HG02678 (cell line): Measurements from ENCODE around the gene NFAM1.

Experiments used
- ATAC-seq: cut with Tn5 transposase; IDR thresholded peaks from one replicate; pipeline ENCODE4 v1.9.1; 2021; ENCODE audit warnings: mild to moderate bottlenecking, moderate library complexity; ENCODE audit not compliant: unreplicated experiment

Gene NFAM1, protein sequence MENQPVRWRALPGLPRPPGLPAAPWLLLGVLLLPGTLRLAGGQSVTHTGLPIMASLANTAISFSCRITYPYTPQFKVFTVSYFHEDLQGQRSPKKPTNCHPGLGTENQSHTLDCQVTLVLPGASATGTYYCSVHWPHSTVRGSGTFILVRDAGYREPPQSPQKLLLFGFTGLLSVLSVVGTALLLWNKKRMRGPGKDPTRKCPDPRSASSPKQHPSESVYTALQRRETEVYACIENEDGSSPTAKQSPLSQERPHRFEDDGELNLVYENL

DNA sequence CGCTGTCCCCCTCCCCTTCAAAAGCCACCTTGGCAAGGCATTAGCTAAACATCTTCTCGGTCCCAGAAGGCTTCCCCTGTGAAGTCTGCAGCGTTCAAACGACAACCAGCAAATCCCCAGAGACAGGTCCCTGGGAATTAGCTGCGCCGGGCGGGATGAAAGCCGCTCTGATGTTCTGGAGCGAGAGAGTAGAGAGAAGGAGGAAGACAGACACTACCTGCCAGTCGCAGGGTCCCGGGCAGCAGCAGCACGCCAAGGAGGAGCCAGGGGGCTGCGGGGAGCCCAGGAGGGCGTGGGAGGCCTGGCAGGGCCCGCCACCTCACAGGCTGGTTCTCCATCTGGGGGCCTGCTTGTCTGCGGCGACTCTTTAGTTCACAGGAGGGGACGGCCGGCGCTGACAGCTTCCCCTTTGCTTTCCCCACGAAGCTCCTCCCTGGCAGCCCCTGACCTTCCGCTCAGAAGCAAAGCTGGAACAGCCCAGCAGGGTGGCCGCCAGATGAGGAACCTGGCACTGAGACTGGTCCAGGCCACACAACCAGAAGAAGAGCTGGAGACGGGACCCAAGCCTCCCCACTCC, at the start of gene NFAM1:
NFAM1 (minus strand) TSS at position 384 of the 577 bp plus-strand sequence; CDS start at position 338, 46 bp downstream.
- ATAC-seq = no peak

DNA sequence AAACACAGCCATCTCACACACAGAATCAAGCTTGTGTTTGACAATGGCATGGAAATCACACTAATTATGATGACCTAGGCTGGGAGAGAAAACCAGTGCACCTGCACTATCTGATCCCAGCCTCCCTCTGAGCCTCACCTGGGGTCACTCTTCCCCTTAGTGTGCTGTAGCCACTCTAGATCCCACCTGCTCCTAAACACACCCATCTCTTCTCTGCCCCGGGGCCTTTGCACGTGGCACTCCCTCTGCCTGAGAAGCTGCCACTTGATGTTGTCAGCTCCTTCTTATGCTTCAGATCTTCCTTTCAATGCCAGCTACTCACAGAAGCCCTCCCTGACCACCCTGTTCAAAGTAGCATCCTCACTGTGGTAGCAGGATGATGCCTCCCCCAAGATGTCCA, 42.9 kb upstream of the NFAM1 start:
- ATAC-seq = no peak

DNA sequence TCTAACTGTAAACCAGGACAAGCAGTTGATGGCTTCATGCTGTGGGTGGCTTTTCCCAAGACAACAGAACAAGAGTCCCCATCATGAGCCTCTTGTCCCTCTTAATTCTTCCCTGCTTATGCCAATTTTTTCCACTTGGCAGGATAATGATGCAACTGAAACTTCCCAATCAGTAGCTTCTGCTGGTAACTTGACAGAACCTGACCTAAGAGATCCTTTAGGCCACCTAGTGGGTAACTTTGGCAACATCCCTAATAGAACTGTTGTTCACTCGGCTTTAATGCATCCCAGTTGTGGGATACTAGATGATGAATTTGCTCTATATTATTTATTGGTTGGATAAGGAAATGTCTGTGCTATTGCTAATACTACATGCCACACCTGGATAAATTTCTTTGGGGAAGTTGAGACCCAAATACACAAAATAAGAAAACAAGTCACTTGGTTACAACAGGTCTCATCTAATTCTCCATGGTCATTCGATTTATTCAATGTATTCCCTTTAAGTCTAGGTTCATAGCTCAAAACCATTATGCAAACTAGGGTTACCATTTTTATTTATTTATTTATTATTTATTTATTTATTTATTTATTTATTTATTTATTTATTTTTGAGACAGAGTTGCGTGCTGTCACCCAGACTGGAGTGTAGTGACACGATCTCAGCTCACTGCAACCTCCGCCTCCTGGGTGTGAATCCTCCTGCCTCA, 41.4 kb upstream of the NFAM1 start:
- no peak for ATAC-seq

DNA sequence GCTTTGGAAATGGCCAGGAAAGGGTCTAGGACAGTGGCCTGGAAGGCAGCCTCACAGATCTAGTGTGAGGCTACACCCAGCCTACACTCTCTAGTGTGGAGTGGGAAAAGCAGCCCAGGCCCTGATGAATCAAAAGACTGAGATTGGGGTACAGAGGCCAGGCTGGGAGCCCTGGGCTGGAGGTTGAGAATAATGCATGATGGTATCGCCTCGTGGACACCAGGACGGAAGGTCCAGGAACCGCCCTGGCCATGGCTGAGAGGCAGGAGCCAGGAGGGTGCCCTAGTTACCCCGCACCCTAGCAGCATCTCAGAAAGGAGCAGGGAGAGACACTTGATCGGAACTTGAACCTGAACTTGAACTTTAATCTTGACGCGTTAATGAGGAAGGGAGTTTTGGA, 40.5 kb upstream of the NFAM1 start:
- no peak for ATAC-seq

DNA sequence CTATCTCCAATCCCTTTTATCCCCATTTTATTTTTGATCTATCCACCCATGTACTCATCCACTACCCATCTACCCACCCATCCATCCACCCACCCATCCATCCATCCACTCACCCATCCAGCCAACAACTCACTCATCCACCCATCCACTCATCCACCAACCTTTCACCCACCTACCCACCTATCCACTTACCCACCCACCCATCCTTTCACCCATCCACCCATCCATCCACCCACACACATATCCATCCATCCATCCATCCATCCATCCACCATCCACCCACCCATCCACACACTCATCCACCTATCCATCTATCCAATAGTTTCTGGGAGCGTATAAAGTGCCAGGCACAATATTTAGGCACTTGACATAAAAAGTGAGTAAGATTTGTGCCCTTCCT, 39.2 kb upstream of the NFAM1 start:
- ATAC-seq = no peak

DNA sequence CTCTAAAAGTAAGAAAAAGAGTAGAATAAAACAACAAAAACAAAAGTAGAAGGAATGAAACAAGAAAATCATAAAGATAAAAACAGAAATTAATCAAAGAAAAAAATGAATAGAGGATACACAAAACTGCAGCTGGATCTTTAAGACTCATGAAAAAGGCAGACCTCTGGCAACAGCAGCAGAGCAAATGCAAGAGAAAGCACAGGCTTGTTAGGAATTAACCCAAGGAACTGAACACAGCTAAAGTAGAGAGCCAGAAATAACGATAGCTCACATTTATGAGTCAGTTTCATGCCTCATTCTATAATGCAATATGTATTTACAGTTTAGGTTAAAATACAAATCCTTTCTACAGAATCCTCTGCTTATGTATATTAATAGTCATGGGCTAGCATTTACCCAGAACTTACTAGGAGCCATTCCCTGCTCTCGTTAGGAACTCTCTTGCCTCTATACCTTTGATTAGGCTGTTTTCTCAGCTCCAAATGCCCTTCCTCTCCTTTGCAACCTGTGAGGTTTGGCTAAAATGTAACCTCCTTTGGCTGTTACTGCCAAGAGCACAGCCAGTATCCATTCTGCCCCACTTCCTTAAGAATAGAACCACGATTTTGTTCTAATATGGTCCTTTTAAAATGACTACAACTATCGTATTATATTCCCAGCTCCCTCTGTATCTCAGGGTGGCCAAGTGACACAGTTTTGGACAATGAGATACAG, 38.3 kb upstream of the NFAM1 start:
- no peak for ATAC-seq

DNA sequence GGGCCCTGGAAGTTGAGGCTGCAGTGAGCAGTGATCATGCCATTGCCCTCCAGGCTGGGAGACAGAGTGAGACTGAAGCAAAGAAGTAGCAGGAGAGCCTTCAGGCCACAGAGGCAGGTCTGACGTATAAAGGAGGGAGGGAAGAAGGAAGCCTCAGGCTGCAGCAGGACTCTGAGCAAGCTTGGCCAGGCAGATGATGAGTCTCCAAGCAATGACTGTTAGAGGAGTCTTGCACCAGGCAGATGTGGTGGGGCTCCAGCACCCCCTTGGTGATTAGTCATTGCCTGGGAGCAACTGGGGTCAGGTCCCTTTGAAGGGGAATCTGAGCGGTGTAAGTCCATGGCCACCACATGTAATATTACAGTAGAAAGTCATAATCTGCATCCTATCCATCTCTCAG, 36.6 kb upstream of the NFAM1 start:
- ATAC-seq = no peak

DNA sequence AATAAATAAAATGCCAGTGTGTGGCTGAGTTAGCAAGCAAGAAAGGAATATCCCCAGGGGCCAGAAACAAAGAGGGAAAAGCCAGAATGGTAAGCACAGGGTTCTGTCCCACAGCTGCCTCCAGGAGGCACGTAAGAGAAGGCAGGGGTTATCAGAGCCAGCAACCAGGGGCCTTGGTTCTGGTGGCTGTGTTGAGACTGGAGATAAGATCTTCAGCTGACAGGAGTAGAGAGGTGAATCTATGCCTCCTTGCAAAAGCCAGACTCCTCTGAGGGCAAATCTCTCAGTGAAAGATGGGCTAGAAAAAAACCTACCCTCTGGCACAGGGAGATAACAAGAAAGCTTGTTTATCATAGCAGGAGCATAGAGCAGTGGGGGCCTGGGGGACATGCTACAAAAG, 29.8 kb upstream of the NFAM1 start:
- no peak for ATAC-seq

DNA sequence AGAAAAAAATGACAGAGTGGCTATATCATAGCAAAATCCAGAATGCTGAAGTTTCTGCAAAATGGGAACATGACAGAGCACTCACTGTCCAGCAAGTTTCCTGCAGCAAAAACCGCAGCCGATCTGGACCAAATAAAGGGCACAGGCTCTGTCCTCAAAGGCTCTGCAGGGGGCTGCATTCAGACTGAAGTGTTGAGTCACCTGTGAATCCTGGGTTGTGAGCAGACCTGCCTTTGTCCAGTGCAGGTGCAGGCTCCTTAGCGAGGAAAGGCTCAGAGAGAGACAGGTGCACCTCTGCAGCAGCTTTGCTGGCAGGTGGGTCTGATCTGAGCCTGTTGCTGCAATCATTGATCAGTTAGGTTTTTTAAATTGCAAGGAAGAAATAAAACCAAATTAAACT, 29.3 kb upstream of the NFAM1 start:
- ATAC-seq = no peak

DNA sequence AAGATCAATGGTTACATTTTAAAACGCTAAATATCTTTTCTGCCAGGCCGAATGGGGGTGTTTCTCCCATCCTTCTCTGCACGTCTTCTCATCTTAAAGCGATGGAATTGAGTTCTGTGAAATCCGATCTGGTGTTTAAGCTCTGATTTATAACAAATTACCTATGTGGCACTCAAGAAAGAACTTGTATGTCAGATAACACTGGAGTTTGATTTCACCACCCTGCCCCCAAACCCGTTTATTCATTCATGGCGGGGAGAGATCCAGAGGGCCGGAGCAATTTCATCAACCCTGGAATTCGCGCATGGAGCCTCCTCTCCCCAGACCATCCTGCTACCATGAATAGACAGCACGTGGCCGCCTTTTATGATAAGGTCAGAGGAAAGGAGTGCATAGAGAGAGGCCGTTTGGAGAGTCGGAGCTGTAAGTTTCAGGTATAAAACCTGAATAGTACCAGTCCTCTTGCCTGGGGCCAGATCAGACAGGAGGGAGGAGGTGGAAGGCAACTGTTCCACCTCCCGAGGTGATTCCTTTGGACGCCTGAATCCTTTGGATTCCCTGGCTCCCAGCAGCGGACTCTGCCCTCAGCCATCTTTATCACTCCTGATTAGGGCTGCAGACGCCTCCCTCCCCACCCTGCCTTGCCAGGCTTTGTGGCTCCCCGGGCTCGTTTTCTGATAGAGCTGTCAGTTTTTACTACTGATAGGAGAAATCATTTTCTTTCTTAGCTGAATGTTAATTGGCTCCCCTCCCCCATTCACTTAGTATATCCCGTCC, 27.3 kb upstream of the NFAM1 start:
- no peak for ATAC-seq

DNA sequence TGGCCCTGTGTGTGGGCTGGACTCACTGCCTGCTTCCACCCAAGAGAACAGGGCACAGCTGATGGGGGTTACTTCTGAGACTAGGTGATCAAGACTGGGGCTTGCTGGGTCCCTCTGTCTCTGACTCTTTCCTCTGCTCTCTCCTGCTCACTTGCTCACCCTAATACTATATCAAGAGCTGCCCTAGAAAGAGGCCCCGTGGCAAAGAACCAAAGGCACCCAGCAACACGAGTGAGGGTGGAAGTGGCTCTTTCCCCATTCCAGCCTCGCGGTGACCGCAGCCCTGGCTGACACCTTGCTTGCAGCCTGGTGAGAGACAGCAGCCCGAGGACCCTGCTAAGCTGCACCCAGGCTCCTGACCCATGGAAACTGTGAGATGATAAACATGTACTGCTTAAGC, 20.7 kb upstream of the NFAM1 start:
- ATAC-seq = no peak

DNA sequence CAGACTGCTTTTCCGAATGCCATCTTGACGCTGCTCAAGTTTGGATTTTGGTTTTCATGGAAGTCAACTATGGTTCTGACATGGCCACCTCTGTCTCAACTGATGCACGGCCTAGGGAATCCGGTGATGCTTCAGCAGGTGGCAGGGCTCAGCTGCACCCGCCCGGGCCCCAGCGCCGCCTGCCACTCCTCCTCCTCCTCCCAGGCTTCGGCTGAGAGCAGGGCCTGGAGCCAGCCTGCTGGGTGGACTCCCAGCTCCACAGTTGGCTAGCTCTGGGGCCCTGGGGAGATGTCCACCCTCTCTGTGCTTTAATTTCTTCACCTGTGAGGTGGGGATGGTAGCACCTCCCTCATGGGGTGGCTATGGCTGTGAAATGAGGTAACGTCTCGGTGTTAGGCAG, 20.3 kb upstream of the NFAM1 start:
- no peak for ATAC-seq

DNA sequence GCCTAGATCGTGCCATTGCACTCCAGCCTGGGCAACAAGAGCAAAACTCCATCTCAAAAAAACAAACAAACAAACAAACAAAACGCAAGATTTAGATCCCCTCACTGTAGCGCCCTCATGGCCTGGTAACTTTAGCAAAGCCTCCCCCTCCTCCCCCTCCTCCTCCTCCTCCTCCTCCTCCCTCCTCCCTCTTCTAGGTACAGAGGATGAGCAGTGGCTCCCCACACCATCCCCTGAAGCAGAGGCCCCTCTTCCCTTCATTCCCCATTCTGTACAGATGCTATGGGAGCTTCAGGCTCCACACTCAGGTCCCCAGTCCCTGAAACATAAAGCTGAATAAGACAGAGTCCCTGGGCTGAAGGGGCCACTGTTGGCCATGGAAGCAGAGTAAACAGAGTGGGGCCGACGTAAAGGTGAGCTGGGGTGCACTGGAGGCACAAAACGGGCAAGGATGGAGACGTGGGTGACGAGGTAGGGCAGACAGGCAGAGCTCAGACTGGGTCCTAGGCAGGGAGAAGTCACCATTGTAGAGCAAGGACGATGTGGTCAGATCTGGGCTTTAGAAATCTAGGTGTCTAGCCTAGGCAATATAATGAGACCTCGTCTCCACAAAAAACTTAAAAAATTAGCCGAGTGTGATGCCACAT, 19.4 kb upstream of the NFAM1 start:
- no peak for ATAC-seq

DNA sequence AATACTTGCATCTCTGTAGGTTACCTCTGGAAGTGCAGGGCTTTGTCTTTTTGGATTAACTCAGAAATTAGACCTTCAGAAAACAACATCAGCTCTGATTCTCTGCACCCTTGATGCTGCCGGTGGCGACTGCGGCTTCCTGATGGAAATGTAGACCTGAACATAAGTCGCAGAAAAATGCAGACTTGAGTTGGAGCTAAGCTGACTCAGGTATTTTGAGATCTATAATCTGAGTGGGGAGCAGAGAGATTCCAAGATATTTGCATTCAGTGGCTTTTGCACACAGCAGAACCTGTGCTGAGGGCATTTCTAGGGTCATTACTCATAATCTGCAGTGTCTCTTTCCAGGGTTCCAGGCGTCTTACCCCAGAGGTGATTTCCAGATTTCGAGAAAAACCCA, 18.7 kb upstream of the NFAM1 start:
- no peak for ATAC-seq

DNA sequence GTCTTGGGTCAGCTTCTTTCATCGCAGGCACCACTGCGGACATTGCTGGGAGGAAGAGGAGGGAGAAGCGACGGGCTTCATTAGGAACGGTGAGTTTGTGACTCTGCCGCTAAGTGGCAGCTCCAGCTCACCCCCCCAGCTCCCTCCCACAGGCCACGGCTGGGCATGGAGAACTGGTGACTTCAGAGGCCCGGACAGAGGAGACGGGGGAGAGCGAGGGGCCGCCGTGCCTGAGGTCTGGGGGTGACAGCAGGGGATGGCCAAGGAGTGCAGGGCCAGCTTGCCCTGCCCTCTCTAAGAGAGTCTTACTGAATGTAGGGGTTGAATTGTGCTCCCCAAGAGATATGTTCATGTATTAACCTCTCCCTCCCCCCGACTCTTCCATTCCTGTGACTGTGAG, 13.9 kb upstream of the NFAM1 start:
- no peak for ATAC-seq

DNA sequence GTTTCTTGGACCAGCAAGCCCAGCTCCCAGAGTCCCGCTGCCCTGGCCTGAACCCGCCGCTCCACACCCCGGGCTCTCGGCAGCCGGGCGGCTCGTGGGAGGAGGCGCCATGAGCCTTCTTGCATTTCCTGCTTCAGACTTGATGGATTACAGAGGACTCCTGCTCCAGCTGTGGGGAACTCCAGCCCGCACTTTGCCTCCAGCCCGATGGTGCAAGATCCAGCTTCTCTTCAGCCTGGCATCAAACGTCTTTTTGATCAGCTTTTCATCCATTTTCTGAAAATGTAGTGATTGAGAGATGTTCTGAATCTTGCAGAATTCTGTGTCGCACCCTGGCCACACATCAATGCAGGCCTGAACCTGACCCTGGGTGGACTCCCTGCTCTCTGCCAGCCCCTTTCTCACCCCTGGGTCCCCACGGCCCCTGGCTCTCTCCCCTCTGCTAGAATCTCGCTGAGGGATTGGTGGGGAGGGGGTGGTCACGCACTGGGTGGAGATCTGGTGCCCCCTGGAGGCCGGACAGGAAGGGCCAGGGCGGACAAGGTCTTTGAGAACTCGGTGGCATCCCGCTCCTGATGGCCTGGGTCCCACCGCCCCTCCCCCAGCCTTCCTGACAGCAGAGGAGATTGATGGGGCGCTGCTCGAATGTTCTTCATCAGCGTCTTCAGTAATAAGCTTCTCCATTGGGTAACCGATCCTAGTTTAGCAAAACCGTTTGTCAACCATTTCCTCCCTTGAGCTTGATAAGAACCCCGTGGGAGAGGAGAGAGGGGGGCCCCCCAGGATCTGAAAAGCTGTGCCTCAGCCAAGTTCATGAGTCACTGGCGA, 12.1 kb upstream of the NFAM1 start:
- no peak for ATAC-seq

DNA sequence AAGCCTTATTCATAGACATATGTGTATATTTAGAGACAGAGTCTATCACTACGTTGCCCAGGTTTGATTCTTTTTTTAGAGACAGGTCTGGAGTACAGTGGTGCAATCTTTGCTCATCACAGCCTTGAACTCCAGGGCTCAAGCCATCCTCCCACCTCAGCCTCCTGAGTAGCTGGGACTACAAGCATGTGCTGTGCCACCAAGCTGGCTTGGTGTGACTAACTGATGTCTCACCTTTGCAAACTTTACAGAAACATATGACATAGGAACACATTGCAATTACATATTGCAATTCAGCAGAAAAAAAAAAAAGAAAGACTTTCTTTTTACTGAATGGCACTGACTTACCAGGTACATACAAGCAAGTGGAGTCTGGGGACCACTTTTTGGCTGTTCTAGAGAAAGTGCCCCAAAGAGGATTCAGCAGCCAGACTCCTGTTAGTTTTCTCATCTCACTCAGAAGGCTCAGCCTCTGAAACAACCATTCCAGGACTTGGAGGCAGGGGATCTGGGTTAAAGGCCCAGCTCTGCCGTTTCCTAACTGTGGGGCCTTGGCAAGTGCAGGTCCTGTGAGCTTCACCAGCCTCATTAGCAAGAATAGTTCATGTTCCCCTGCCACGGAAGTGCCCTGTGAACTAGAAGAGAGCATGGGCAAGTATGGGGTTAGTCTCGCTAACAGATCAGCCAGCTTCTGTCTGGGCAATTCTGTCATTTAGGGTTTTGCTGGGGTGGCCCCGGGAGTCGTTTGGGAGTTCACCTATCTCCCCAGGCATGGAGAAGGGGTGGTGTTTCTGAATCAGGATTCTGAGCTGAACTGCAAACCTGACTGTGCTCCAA, 11.3 kb upstream of the NFAM1 start:
- no peak for ATAC-seq

DNA sequence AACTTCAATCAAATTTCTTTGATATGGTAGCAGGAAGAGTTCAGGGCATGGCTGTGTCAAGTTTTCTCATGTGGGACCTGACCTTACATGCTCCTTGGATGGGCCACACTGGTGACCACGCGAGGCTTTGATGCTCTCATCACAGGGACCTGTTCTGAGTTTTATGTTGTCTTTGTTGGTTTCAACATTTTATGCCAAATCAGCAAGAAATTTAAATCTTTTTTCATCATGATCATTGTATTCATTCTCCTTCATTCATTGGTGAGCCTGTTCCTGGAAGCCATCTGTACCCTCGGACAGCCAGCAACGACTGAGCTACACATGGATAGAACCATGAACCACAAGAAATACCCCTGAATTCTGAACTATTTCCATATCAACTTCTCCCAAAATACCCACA, 10.5 kb upstream of the NFAM1 start:
- ATAC-seq = no peak

DNA sequence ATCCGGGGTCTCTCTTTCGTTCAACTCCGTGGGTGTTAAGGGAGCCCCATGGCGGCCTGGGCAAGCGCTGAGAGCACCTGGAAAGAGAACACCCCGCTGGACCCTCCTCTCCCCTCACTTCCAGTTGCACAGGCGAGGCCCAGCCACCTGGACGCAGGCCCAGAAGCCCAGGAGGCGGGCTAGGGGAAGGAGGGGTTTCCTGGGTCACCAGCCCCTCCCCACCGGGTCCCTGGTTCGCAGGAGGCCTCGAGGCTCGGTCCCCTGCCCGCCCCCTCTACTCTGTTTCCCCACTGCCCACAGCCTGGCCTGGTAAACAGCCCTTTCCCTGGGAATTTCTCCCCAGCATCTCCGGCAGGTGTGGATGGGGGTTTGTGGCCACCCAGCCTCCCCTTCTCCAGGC, 8.5 kb upstream of the NFAM1 start:
- no peak for ATAC-seq
